K562 (cell line): ENCODE data around the gene MED12. TPM values are rescaled to one million over a fixed set of nuclear protein-coding genes. Genes with fewer than 3 reads are reported as not detected.

Experiments
- CEBPZ ChIP-seq: fragments of 150-350 bp; IDR thresholded peaks from 2 replicates; pipeline ENCODE4 v1.6.1; 2014; ENCODE audit warnings: low read depth, mild to moderate bottlenecking, low read length, borderline replicate concordance
- FOXK2 ChIP-seq, 2 experiments: fragments of 450-650 bp; IDR thresholded peaks in 1 of 2; conservative IDR thresholded peaks in 1 of 2; 2 replicates each; pipeline ENCODE4 v1.6.1; 2016; ENCODE audit warnings: low read depth in 2 of 2, mild to moderate bottlenecking in 1 of 2
- FUS ChIP-seq: fragments of 200-400 bp; formaldehyde crosslinking; optimal IDR thresholded peaks from 2 replicates; pipeline ENCODE3; 2017; ENCODE audit warnings: low read depth, low read length
- HMGN3 ChIP-seq: IDR thresholded peaks from 2 replicates; pipeline ENCODE4 v1.6.1; 2011; ENCODE audit warnings: borderline replicate concordance, low read depth, mild to moderate bottlenecking, mixed read lengths, low read length; ENCODE audit not compliant: insufficient read length; ENCODE audit errors: extremely low read depth
- HOMEZ ChIP-seq: fragments of 250-450 bp; sonication (Bioruptor Pico); IDR thresholded peaks from 2 replicates; pipeline ENCODE4 v1.4.0; 2020; ENCODE audit warnings: mild to moderate bottlenecking, moderate library complexity
- KDM5B ChIP-seq: fragments of 200-600 bp; sonication (generic); IDR thresholded peaks from 2 replicates; pipeline ENCODE4 v1.6.1; 2012; ENCODE audit warnings: low read depth, mild to moderate bottlenecking, moderate library complexity, low read length, control low read depth, inconsistent platforms; ENCODE audit not compliant: insufficient replicate concordance
- KLF10 ChIP-seq: fragments of 250-450 bp; sonication (Bioruptor Pico); IDR thresholded peaks from 2 replicates; pipeline ENCODE4 v1.6.1; 2021; ENCODE audit warnings: matching md5 sums
- NCOA1 ChIP-seq: fragments of 450-650 bp; IDR thresholded peaks from 2 replicates; pipeline ENCODE4 v1.6.1; 2016; ENCODE audit warnings: low read depth
- SNAPC5 ChIP-seq: fragments of 250-450 bp; sonication (Bioruptor Pico); IDR thresholded peaks from 2 replicates; pipeline ENCODE4 v1.8.0; 2021; ENCODE audit warnings: moderate library complexity, mild to moderate bottlenecking, inconsistent platforms
- TFAP4 ChIP-seq: sonication (generic); formaldehyde crosslinking; IDR thresholded peaks from 2 replicates; pipeline ENCODE4 v1.8.0; 2022; ENCODE audit warnings: missing genetic modification reagents, mild to moderate bottlenecking, moderate library complexity, borderline replicate concordance
- XRCC4 ChIP-seq: IDR thresholded peaks from one replicate; pipeline ENCODE4 v1.6.1; 2011; ENCODE audit not compliant: insufficient read depth, insufficient read length; ENCODE audit errors: extremely low read depth
- ZBTB8A ChIP-seq: fragments of 450-650 bp; IDR thresholded peaks from 2 replicates; pipeline ENCODE4 v1.6.1; 2018; ENCODE audit warnings: mild to moderate bottlenecking, moderate library complexity; ENCODE audit not compliant: partially characterized antibody
- ZNF124 ChIP-seq: sonication (generic); formaldehyde crosslinking; IDR thresholded peaks from 2 replicates; pipeline ENCODE4 v1.8.1; 2022; ENCODE audit warnings: missing genetic modification reagents
- ZNF175 ChIP-seq: fragments of 200-800 bp; sonication (Bioruptor generic); IDR thresholded peaks from 2 replicates; pipeline ENCODE4 v1.6.1; 2016; ENCODE audit warnings: low read depth, mild to moderate bottlenecking, missing genetic modification characterization, missing compliant biosample characterization
- ZNF280A ChIP-seq: fragments of 450-650 bp; IDR thresholded peaks from 2 replicates; pipeline ENCODE4 v1.6.1; 2018; ENCODE audit warnings: mild to moderate bottlenecking, low read depth; ENCODE audit not compliant: partially characterized antibody
- ZNF324 ChIP-seq: fragments of 250-450 bp; sonication (Bioruptor Pico); IDR thresholded peaks from 2 replicates; pipeline ENCODE4 v1.4.0; 2020; ENCODE audit warnings: mild to moderate bottlenecking
- ZNF347 ChIP-seq: fragments of 450-650 bp; formaldehyde crosslinking; IDR thresholded peaks from 2 replicates; pipeline ENCODE4 v1.4.0; 2020; ENCODE audit warnings: low read depth, mild to moderate bottlenecking, moderate library complexity
- ZNF75A ChIP-seq: fragments of 450-650 bp; formaldehyde crosslinking; IDR thresholded peaks from 2 replicates; pipeline ENCODE4 v1.4.0; 2020; ENCODE audit warnings: mild to moderate bottlenecking
- polyA plus RNA-seq, 8 experiments: library from polyadenylated mRNA; depleted of rRNA in 4 of 8; stranded (reverse) in 5 of 8; unstranded in 3 of 8; fragments of >200 nt; fragmentation: Nextera tagmentation in 2 of 8; fragmentation: Illumina TruSeq in 1 of 8; extraction: Ambion mirVana in 2 of 8; extraction: Trizol in 1 of 8; gene quantifications; 2 replicates each; pipeline versions ENCODE4 v1.2.1 to v1.2.3, GENCODE V29; 2011 to 2014; ENCODE audit warnings: inconsistent platforms in 1 of 8, missing spikeins in 1 of 8
- total RNA-seq, 7 experiments: library from RNA; depleted of rRNA in 6 of 7; stranded (reverse); fragments of >200 nt in 6 of 7; fragmentation: Illumina TruSeq in 2 of 7; extraction: Trizol in 2 of 7; gene quantifications; 2 replicates each; pipeline versions ENCODE4 v1.2.1 to v1.2.3, GENCODE V29; 2011 to 2021; ENCODE audit warnings: low replicate concordance in 1 of 7

MED12 gene
- total and polyA plus RNA-seq, 9 of the 15 experiments (the other 6 are each of a cell fraction or from before 2014, with no cell fraction given) = 1.6 to 49.7 (median 8.6) TPM

- TF ChIP-seq HMGN3 (no peak), FUS (no peak), ZNF324 (CRISPR knock-in tag) (no peak), ZNF124 (CRISPR knock-in tag) (no peak), TFAP4 (CRISPR knock-in tag) (peak; percentile 34; the same call in 1 of the 2 replicates), FOXK2 (conservative IDR thresholded peaks at IDR 0.05 in 1 of 2, IDR thresholded peaks at IDR 0.05 in 1 of 2; ENCODE audit: low read depth in 2 of 2) (no peak), ZNF280A (no peak), NCOA1 (0 out of 2 replicates have a peak, but pooled peaks have one; percentile 7), ZNF347 (no peak), KLF10 (CRISPR knock-in tag) (no peak), XRCC4 (no peak), ZBTB8A (no peak), ZNF75A (CRISPR knock-in tag) (no peak), HOMEZ (CRISPR knock-in tag) (no peak), KDM5B (peak; percentile 81), SNAPC5 (CRISPR knock-in tag) (no peak), CEBPZ (no peak), ZNF175 (CRISPR knock-in tag) (peak; percentile 80; the same call in 1 of the 2 replicates)
These were observed 63.8 kb downstream of the MED12 start (continued) for GRCh38 chrX:71181910-71182799.
